B cell (primary cell): ENCODE data around the gene PPP2R2D.

ENCODE experiments used
- CTCF ChIP-seq: fragments of 200-600 bp; IDR thresholded peaks from one replicate; pipeline ENCODE4 v1.8.0; 2022; ENCODE audit warnings: antibody characterized with exemption, mild to moderate bottlenecking
- EZH2 ChIP-seq: IDR thresholded peaks from 2 replicates; pipeline ENCODE4 v1.6.1; 2012; ENCODE audit warnings: borderline replicate concordance, low read depth, mild to moderate bottlenecking, moderate library complexity, low read length; ENCODE audit not compliant: insufficient read depth, poor library complexity, severe bottlenecking

GRCh38 chr10:131870411-131870810 lies 30.4 kb upstream of the PPP2R2D start:
- TF ChIP-seq CTCF (no peak), EZH2 (no peak)
